PC-3 (cell line): ENCODE data around the gene PNCK.

Source experiments
- CTCF ChIP-seq: fragments of 300-600 bp; sonication (generic); conservative IDR thresholded peaks from 2 replicates; pipeline ENCODE4 v1.5.1; 2017; ENCODE audit warnings: antibody characterized with exemption, low read depth, mild to moderate bottlenecking, low read length
- EZH2 ChIP-seq: fragments of 300-600 bp; sonication (generic); IDR thresholded peaks from one replicate; pipeline ENCODE4 v1.6.1; 2017; ENCODE audit warnings: antibody characterized with exemption, mild to moderate bottlenecking, low read length; ENCODE audit not compliant: unreplicated experiment

- no peak for TF ChIP-seq CTCF
- no peak for TF ChIP-seq EZH2
These were observed 30.8 kb downstream of the PNCK start for GRCh38 chrX:153642655-153643430.
